ENCODE measurements around the gene SPAAR. TPM values are rescaled to one million over a fixed set of nuclear protein-coding genes. Genes with fewer than 3 reads are reported as not detected.

Gene SPAAR
- total RNA-seq, 1 donor from 2014 or later, result not detected

- Mint-ChIP-seq H3K27me3 (ENCODE audit: unreplicated experiment) (peaks cover 5% of the 10 kb centered on the region), H3K9me3 (ENCODE audit: unreplicated experiment) (peaks cover under 1% of the 10 kb centered on the region), H3K36me3 (ENCODE audit: unreplicated experiment) (peaks cover 5% of the 10 kb centered on the region), H3K4me1 (ENCODE audit: low read depth, unreplicated experiment) (no peaks in the 10 kb centered on the region), H3K4me3 (ENCODE audit: unreplicated experiment) (peak overlapping the region; percentile 72), H3K27ac (ENCODE audit: unreplicated experiment) (no peak overlapping the region)
- TF ChIP-seq CTCF (IDR thresholded peaks at IDR 0.05; ENCODE audit: partially characterized antibody, unreplicated experiment), result peak; percentile 72
- DNase-seq, result peak; percentile 89
Measured at GRCh38 chr9:35945341-35946018, 36.2 kb downstream of the SPAAR start.

GRCh38 chr9:35948451-35948850 is 39.2 kb downstream of the SPAAR start:
- no peak for DNase-seq
- H3K4me3 Mint-ChIP-seq (ENCODE audit: unreplicated experiment), result no peak overlapping the region
- H3K9me3 Mint-ChIP-seq (ENCODE audit: unreplicated experiment), result no peaks in the 10 kb centered on the region
- H3K4me1 Mint-ChIP-seq (ENCODE audit: low read depth, unreplicated experiment), result no peaks in the 10 kb centered on the region
- peaks cover 7% of the 10 kb centered on the region for H3K27me3 Mint-ChIP-seq (ENCODE audit: unreplicated experiment)
- H3K27ac Mint-ChIP-seq (ENCODE audit: unreplicated experiment), result no peak overlapping the region
- no peak for TF ChIP-seq CTCF (IDR thresholded peaks at IDR 0.05; ENCODE audit: partially characterized antibody, unreplicated experiment)
- H3K36me3 Mint-ChIP-seq (ENCODE audit: unreplicated experiment), result peaks cover 5% of the 10 kb centered on the region

GRCh38 chr9:35948901-35949318 is 39.6 kb downstream of the SPAAR start:
- Mint-ChIP-seq H3K9me3 (ENCODE audit: unreplicated experiment) (no peaks in the 10 kb centered on the region), H3K36me3 (ENCODE audit: unreplicated experiment) (peaks cover 2% of the 10 kb centered on the region), H3K4me3 (ENCODE audit: unreplicated experiment) (no peak overlapping the region), H3K27ac (ENCODE audit: unreplicated experiment) (no peak overlapping the region), H3K4me1 (ENCODE audit: low read depth, unreplicated experiment) (no peaks in the 10 kb centered on the region), H3K27me3 (ENCODE audit: unreplicated experiment) (peaks cover 3% of the 10 kb centered on the region)
- no peak for DNase-seq
- no peak for TF ChIP-seq CTCF (IDR thresholded peaks at IDR 0.05; ENCODE audit: partially characterized antibody, unreplicated experiment)

GRCh38 chr9:35951736-35952135 is 42.4 kb downstream of the SPAAR start:
- no peak for DNase-seq
- Mint-ChIP-seq H3K9me3 (ENCODE audit: unreplicated experiment) (no peaks in the 10 kb centered on the region), H3K4me3 (ENCODE audit: unreplicated experiment) (no peak overlapping the region), H3K27me3 (ENCODE audit: unreplicated experiment) (peaks cover 2% of the 10 kb centered on the region), H3K27ac (ENCODE audit: unreplicated experiment) (no peak overlapping the region), H3K4me1 (ENCODE audit: low read depth, unreplicated experiment) (no peaks in the 10 kb centered on the region), H3K36me3 (ENCODE audit: unreplicated experiment) (no peaks in the 10 kb centered on the region)
- TF ChIP-seq CTCF (IDR thresholded peaks at IDR 0.05; ENCODE audit: partially characterized antibody, unreplicated experiment), result no peak

GRCh38 chr9:35952526-35953191 is 43.4 kb downstream of the SPAAR start:
- H3K27ac Mint-ChIP-seq (ENCODE audit: unreplicated experiment), result no peak overlapping the region
- no peaks in the 10 kb centered on the region for H3K36me3 Mint-ChIP-seq (ENCODE audit: unreplicated experiment)
- no peak for TF ChIP-seq CTCF (IDR thresholded peaks at IDR 0.05; ENCODE audit: partially characterized antibody, unreplicated experiment)
- DNase-seq, result no peak
- H3K4me1 Mint-ChIP-seq (ENCODE audit: low read depth, unreplicated experiment), result no peaks in the 10 kb centered on the region
- H3K4me3 Mint-ChIP-seq (ENCODE audit: unreplicated experiment), result no peak overlapping the region
- no peaks in the 10 kb centered on the region for H3K9me3 Mint-ChIP-seq (ENCODE audit: unreplicated experiment)
- peaks cover 2% of the 10 kb centered on the region for H3K27me3 Mint-ChIP-seq (ENCODE audit: unreplicated experiment)

Measured in glutamatergic neuron (in vitro differentiated cells).